ENCODE data around the gene TICAM1. TPM values are rescaled to one million over a fixed set of nuclear protein-coding genes. Genes with fewer than 3 reads are reported as not detected.
A peak's percentile ranks its signal among the peaks of the same experiment; 100 is the strongest.

The TICAM1 gene
- total and polyA plus RNA-seq, 2 of the 13 experiments (the other 11 are each of a cell fraction or from before 2014, with no cell fraction given), result 0.33 to 0.95 TPM

DNA sequence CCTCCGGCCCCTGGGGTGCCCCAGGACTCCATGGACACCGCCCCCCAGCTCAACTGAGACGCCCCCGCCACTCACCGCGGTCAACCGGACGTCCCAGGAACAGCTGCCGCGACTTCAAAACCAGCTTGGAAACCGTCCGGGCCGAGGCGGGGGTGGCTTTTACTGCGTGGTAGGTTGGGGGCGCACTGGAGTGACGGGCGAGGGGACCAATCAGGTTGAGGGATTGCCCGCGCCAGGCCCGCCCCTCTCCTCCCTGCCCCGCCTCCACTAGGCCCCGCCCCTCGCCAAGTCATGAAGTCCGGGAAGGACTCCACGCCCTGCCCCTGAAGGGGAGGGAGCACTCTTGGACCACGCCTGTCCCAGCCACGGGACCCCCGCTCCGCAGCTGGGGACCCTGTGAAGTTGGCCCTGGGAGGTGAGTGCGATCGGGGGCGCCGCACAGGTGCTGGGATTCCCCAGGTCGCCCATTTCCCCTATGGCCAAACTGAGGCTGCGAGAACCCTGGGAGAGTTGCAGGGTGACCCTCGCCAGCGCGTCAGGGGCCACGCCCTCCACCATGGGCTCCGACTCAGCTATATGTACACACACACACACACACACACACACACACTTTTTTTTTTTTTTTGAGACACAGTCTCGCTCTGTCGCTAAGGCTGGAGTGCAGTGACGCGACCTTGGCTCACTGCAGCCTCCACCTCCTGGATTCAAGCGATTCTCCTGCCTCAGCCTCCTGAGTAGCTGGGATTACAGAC is 36.2 kb upstream of the TICAM1 start, which contains the start of gene PLIN3 (continued):
- TF ChIP-seq, protein P1, sequence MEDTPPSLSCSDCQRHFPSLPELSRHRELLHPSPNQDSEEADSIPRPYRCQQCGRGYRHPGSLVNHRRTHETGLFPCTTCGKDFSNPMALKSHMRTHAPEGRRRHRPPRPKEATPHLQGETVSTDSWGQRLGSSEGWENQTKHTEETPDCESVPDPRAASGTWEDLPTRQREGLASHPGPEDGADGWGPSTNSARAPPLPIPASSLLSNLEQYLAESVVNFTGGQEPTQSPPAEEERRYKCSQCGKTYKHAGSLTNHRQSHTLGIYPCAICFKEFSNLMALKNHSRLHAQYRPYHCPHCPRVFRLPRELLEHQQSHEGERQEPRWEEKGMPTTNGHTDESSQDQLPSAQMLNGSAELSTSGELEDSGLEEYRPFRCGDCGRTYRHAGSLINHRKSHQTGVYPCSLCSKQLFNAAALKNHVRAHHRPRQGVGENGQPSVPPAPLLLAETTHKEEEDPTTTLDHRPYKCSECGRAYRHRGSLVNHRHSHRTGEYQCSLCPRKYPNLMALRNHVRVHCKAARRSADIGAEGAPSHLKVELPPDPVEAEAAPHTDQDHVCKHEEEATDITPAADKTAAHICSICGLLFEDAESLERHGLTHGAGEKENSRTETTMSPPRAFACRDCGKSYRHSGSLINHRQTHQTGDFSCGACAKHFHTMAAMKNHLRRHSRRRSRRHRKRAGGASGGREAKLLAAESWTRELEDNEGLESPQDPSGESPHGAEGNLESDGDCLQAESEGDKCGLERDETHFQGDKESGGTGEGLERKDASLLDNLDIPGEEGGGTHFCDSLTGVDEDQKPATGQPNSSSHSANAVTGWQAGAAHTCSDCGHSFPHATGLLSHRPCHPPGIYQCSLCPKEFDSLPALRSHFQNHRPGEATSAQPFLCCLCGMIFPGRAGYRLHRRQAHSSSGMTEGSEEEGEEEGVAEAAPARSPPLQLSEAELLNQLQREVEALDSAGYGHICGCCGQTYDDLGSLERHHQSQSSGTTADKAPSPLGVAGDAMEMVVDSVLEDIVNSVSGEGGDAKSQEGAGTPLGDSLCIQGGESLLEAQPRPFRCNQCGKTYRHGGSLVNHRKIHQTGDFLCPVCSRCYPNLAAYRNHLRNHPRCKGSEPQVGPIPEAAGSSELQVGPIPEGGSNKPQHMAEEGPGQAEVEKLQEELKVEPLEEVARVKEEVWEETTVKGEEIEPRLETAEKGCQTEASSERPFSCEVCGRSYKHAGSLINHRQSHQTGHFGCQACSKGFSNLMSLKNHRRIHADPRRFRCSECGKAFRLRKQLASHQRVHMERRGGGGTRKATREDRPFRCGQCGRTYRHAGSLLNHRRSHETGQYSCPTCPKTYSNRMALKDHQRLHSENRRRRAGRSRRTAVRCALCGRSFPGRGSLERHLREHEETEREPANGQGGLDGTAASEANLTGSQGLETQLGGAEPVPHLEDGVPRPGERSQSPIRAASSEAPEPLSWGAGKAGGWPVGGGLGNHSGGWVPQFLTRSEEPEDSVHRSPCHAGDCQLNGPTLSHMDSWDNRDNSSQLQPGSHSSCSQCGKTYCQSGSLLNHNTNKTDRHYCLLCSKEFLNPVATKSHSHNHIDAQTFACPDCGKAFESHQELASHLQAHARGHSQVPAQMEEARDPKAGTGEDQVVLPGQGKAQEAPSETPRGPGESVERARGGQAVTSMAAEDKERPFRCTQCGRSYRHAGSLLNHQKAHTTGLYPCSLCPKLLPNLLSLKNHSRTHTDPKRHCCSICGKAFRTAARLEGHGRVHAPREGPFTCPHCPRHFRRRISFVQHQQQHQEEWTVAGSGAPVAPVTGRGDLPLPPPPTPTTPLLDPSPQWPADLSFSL (CRISPR knock-in tag; IDR thresholded peaks at IDR 0.05), result peak; percentile 93
- TF ChIP-seq ZNF782 (CRISPR knock-in tag; IDR thresholded peaks at IDR 0.05; ENCODE audit: borderline replicate concordance), result no peak
- TF ChIP-seq FOSL1 (CRISPR knock-in tag; IDR thresholded peaks at IDR 0.05; ENCODE audit: borderline replicate concordance), result no peak; the same call in 1 of the 2 replicates
- TF ChIP-seq NCOA5 (CRISPR knock-in tag; IDR thresholded peaks at IDR 0.05), result no peak
- TF ChIP-seq BRD4 (CRISPR knock-in tag; IDR thresholded peaks at IDR 0.05), result no peak
- TF ChIP-seq ZNF136 (CRISPR knock-in tag; IDR thresholded peaks at IDR 0.05; ENCODE audit: low read depth), result no peak
- no peak for TF ChIP-seq ZBTB1 (CRISPR knock-in tag; IDR thresholded peaks at IDR 0.05; ENCODE audit: borderline replicate concordance)
- TF ChIP-seq, protein P2, sequence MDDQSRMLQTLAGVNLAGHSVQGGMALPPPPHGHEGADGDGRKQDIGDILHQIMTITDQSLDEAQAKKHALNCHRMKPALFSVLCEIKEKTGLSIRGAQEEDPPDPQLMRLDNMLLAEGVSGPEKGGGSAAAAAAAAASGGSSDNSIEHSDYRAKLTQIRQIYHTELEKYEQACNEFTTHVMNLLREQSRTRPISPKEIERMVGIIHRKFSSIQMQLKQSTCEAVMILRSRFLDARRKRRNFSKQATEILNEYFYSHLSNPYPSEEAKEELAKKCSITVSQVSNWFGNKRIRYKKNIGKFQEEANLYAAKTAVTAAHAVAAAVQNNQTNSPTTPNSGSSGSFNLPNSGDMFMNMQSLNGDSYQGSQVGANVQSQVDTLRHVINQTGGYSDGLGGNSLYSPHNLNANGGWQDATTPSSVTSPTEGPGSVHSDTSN (CRISPR knock-in tag; IDR thresholded peaks at IDR 0.05; ENCODE audit: borderline replicate concordance), result peak; percentile 90; the same call in 1 of the 2 replicates
- peak; percentile 49; the same call in 1 of the 2 replicates for TF ChIP-seq SIN3A (IDR thresholded peaks at IDR 0.05; ENCODE audit: borderline replicate concordance, low read depth, low read length)
- TF ChIP-seq NR2F2 (IDR thresholded peaks at IDR 0.05; ENCODE audit: borderline replicate concordance, low read depth), result no peak
- TF ChIP-seq, protein P3, sequence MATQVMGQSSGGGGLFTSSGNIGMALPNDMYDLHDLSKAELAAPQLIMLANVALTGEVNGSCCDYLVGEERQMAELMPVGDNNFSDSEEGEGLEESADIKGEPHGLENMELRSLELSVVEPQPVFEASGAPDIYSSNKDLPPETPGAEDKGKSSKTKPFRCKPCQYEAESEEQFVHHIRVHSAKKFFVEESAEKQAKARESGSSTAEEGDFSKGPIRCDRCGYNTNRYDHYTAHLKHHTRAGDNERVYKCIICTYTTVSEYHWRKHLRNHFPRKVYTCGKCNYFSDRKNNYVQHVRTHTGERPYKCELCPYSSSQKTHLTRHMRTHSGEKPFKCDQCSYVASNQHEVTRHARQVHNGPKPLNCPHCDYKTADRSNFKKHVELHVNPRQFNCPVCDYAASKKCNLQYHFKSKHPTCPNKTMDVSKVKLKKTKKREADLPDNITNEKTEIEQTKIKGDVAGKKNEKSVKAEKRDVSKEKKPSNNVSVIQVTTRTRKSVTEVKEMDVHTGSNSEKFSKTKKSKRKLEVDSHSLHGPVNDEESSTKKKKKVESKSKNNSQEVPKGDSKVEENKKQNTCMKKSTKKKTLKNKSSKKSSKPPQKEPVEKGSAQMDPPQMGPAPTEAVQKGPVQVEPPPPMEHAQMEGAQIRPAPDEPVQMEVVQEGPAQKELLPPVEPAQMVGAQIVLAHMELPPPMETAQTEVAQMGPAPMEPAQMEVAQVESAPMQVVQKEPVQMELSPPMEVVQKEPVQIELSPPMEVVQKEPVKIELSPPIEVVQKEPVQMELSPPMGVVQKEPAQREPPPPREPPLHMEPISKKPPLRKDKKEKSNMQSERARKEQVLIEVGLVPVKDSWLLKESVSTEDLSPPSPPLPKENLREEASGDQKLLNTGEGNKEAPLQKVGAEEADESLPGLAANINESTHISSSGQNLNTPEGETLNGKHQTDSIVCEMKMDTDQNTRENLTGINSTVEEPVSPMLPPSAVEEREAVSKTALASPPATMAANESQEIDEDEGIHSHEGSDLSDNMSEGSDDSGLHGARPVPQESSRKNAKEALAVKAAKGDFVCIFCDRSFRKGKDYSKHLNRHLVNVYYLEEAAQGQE (IDR thresholded peaks at IDR 0.05; ENCODE audit: borderline replicate concordance in 1 of 2, low read depth in 1 of 2, low read length in 2 of 2), result no peak
- no peak for TF ChIP-seq GTF2F1 (IDR thresholded peaks at IDR 0.05; ENCODE audit: low read length)
- no peak for TF ChIP-seq SMAD1 (CRISPR knock-in tag; IDR thresholded peaks at IDR 0.05; ENCODE audit: borderline replicate concordance, low read depth)
- TF ChIP-seq YEATS2 (CRISPR knock-in tag; IDR thresholded peaks at IDR 0.05; ENCODE audit: borderline replicate concordance), result peak; percentile 49; the same call in 1 of the 2 replicates
- no peak for TF ChIP-seq ZNF225 (CRISPR knock-in tag; IDR thresholded peaks at IDR 0.05)
- no peak for TF ChIP-seq KLF6 (CRISPR knock-in tag; IDR thresholded peaks at IDR 0.05)
- no peak for TF ChIP-seq SIX4 (CRISPR knock-in tag; IDR thresholded peaks at IDR 0.05)

Measured in HepG2 (cell line).